Breast epithelium (tissue), 3 donors: ENCODE data around the gene LCAT.

ENCODE experiments used
- POLR2A ChIP-seq: fragments of 450-650 bp; IDR thresholded peaks from one replicate; pipeline ENCODE4 v1.6.1; 2016; ENCODE audit warnings: antibody characterized with exemption, mild to moderate bottlenecking, moderate library complexity
- POLR2AphosphoS5 ChIP-seq, 3 donors: sonication (generic); formaldehyde crosslinking; IDR thresholded peaks; one replicate each; pipeline ENCODE4 v1.6.1; 2017; ENCODE audit warnings: antibody characterized with exemption in 3 of 3
- TF ChIP-seq, protein P1 (sequence below), 3 donors: fragments of 450-650 bp; IDR thresholded peaks; one replicate each; pipeline ENCODE4 v1.5.1; 2016 to 2017; ENCODE audit warnings: antibody characterized with exemption in 3 of 3, mild to moderate bottlenecking in 3 of 3, moderate library complexity in 3 of 3

GRCh38 chr16:67917852-67918236 is 26.1 kb downstream of the LCAT start:
- TF ChIP-seq POLR2A (no peak), POLR2AphosphoS5 (IDR thresholded peaks at IDR 0.05) (no peak)
- TF ChIP-seq, protein P1, sequence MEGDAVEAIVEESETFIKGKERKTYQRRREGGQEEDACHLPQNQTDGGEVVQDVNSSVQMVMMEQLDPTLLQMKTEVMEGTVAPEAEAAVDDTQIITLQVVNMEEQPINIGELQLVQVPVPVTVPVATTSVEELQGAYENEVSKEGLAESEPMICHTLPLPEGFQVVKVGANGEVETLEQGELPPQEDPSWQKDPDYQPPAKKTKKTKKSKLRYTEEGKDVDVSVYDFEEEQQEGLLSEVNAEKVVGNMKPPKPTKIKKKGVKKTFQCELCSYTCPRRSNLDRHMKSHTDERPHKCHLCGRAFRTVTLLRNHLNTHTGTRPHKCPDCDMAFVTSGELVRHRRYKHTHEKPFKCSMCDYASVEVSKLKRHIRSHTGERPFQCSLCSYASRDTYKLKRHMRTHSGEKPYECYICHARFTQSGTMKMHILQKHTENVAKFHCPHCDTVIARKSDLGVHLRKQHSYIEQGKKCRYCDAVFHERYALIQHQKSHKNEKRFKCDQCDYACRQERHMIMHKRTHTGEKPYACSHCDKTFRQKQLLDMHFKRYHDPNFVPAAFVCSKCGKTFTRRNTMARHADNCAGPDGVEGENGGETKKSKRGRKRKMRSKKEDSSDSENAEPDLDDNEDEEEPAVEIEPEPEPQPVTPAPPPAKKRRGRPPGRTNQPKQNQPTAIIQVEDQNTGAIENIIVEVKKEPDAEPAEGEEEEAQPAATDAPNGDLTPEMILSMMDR (IDR thresholded peaks at IDR 0.05) = no peak
